Large intestine (tissue), 3 donors: ENCODE data around the gene ATP6V0E1. TPM values are rescaled to one million over a fixed set of nuclear protein-coding genes. Genes with fewer than 3 reads are reported as not detected.
"Not testable (repeated sequence)": the region's sequence is repeated elsewhere in the genome, so short reads cannot be mapped to it uniquely, and the experiment has no call there.

ENCODE experiments used
- DNase-seq, 2 donors: peaks; one replicate each; pipeline versions ENCODE4 v3.0.0 to v3.0.0-alpha.2; 2013
- H3K27ac ChIP-seq: one replicate; pipeline ENCODE4 v1.5.1; 2013; ENCODE audit warnings: low read length
- H3K27me3 ChIP-seq: 2 replicates; pipeline ENCODE4 v1.6.1; 2013; ENCODE audit warnings: low read length; ENCODE audit not compliant: control insufficient read depth, insufficient read depth
- H3K36me3 ChIP-seq: 2 replicates; pipeline ENCODE4 v1.6.1; 2013; ENCODE audit warnings: low read length; ENCODE audit not compliant: control insufficient read depth, insufficient read depth
- H3K4me1 ChIP-seq: one replicate; pipeline ENCODE4 v1.6.1; 2013; ENCODE audit warnings: low read length; ENCODE audit not compliant: control insufficient read depth, insufficient read depth
- H3K4me3 ChIP-seq: one replicate; pipeline ENCODE4 v1.5.1; 2013; ENCODE audit warnings: low read length
- H3K9me3 ChIP-seq: one replicate; pipeline ENCODE4 v1.6.1; 2013; ENCODE audit warnings: mild to moderate bottlenecking, low read depth, low read length, moderate library complexity; ENCODE audit not compliant: control insufficient read depth
- WGBS: methylation state at CpG from one replicate; pipeline ENCODE4 v1.1.5; 2013; ENCODE audit warnings: low lambda C conversion rate; ENCODE audit not compliant: insufficient coverage; 5-methylcytosine and 5-hydroxymethylcytosine counted together
- polyA plus RNA-seq: library from polyadenylated mRNA; unstranded; fragments of 120-200 nt; gene quantifications from one replicate; pipeline ENCODE4 v1.2.1, GENCODE V29; 2013

ATP6V0E1 gene
- polyA plus RNA-seq, 1 donor: 177 TPM

GRCh38 chr5:173015598-173016455 lies 32.3 kb downstream of the ATP6V0E1 start:
- Histone ChIP-seq H3K36me3 (peaks cover 3% of the 10 kb centered on the region), H3K4me3 (no peak overlapping the region), H3K9me3 (no peaks in the 10 kb centered on the region), H3K27ac (no peak overlapping the region), H3K4me1 (no peaks in the 10 kb centered on the region), H3K27me3 (no peaks in the 10 kb centered on the region)
- DNase-seq: no peak
- WGBS: no CpG with 5 or more reads among the region's 13 CpGs

GRCh38 chr5:173016598-173017046 lies 33.1 kb downstream of the ATP6V0E1 start:
- Histone ChIP-seq H3K4me3 (no peak overlapping the region), H3K4me1 (no peaks in the 10 kb centered on the region), H3K27me3 (no peaks in the 10 kb centered on the region), H3K36me3 (peaks cover 10% of the 10 kb centered on the region), H3K9me3 (no peaks in the 10 kb centered on the region), H3K27ac (no peak overlapping the region)
- DNase-seq: no peak
- no CpG with 5 or more reads among the region's 4 CpGs for WGBS

GRCh38 chr5:173017087-173017486 lies 33.5 kb downstream of the ATP6V0E1 start:
- H3K4me1 ChIP-seq, DNase-seq, H3K27me3 ChIP-seq, H3K27ac ChIP-seq, H3K9me3 ChIP-seq, H3K4me3 ChIP-seq: not testable (repeated sequence)
- WGBS: no CpG with 5 or more reads among the region's 15 CpGs
- peaks cover 13% of the 10 kb centered on the region for H3K36me3 ChIP-seq

- 85% methylated on average over 2 of the region's 4 CpGs for WGBS
- H3K27ac ChIP-seq: no peak overlapping the region
- no peaks in the 10 kb centered on the region for H3K4me1 ChIP-seq
Observed at GRCh38 chr5:173018358-173018757, 34.8 kb downstream of the ATP6V0E1 start.

GRCh38 chr5:173020154-173020581 lies 36.6 kb downstream of the ATP6V0E1 start:
- Histone ChIP-seq H3K9me3 (no peaks in the 10 kb centered on the region), H3K27ac (no peak overlapping the region), H3K36me3 (peaks cover 23% of the 10 kb centered on the region), H3K27me3 (no peaks in the 10 kb centered on the region), H3K4me1 (no peaks in the 10 kb centered on the region), H3K4me3 (no peak overlapping the region)
- DNase-seq: no peak
- 69% methylated on average over 2 of the region's 5 CpGs for WGBS

More at GRCh38 chr5:173018358-173018757, 34.8 kb downstream of the ATP6V0E1 start:
- Histone ChIP-seq H3K9me3 (no peaks in the 10 kb centered on the region), H3K27me3 (no peaks in the 10 kb centered on the region), H3K36me3 (peaks cover 23% of the 10 kb centered on the region), H3K4me3 (no peak overlapping the region)
- no peak for DNase-seq

- no peaks in the 10 kb centered on the region for H3K27me3 ChIP-seq
- no peak overlapping the region for H3K4me3 ChIP-seq
- H3K9me3 ChIP-seq: no peaks in the 10 kb centered on the region
- no CpG with 5 or more reads among the region's 9 CpGs for WGBS
- peaks cover 23% of the 10 kb centered on the region for H3K36me3 ChIP-seq
- H3K4me1 ChIP-seq: no peaks in the 10 kb centered on the region
- no peak overlapping the region for H3K27ac ChIP-seq
- no peak for DNase-seq
Observed at GRCh38 chr5:173020643-173021042, 37.1 kb downstream of the ATP6V0E1 start.

GRCh38 chr5:173025651-173026050 lies 42.1 kb downstream of the ATP6V0E1 start:
- no peaks in the 10 kb centered on the region for H3K4me1 ChIP-seq
- H3K4me3 ChIP-seq: no peak overlapping the region
- no peak for DNase-seq
- peaks cover 22% of the 10 kb centered on the region for H3K36me3 ChIP-seq
- H3K9me3 ChIP-seq: no peaks in the 10 kb centered on the region
- H3K27ac ChIP-seq: no peak overlapping the region
- WGBS: no CpG with 5 or more reads among the region's 6 CpGs
- H3K27me3 ChIP-seq: no peaks in the 10 kb centered on the region

- H3K4me1 ChIP-seq: no peaks in the 10 kb centered on the region
- H3K27me3 ChIP-seq: no peaks in the 10 kb centered on the region
- H3K9me3 ChIP-seq: no peaks in the 10 kb centered on the region
- H3K4me3 ChIP-seq: no peak overlapping the region
- no peak for DNase-seq
- peaks cover 2% of the 10 kb centered on the region for H3K36me3 ChIP-seq
- 40% methylated on average over 1 of the region's 7 CpGs for WGBS
- no peak overlapping the region for H3K27ac ChIP-seq
Observed at GRCh38 chr5:173027905-173028304, 44.3 kb downstream of the ATP6V0E1 start.

GRCh38 chr5:173028811-173029327 lies 45.3 kb downstream of the ATP6V0E1 start:
- Histone ChIP-seq H3K36me3 (peaks cover under 1% of the 10 kb centered on the region), H3K27me3 (no peaks in the 10 kb centered on the region), H3K4me3 (no peak overlapping the region), H3K27ac (no peak overlapping the region), H3K9me3 (no peaks in the 10 kb centered on the region), H3K4me1 (no peaks in the 10 kb centered on the region)
- no peak for DNase-seq
- WGBS: no CpG with 5 or more reads among the region's 4 CpGs

GRCh38 chr5:173029499-173029921 lies 45.9 kb downstream of the ATP6V0E1 start:
- DNase-seq: no peak
- H3K36me3 ChIP-seq: peaks cover 2% of the 10 kb centered on the region
- H3K4me1 ChIP-seq: no peaks in the 10 kb centered on the region
- WGBS: 32% methylated on average over 5 of the region's 5 CpGs
- H3K4me3 ChIP-seq: no peak overlapping the region
- peak overlapping the region; percentile 7 for H3K27ac ChIP-seq
- H3K9me3 ChIP-seq: no peaks in the 10 kb centered on the region
- H3K27me3 ChIP-seq: no peaks in the 10 kb centered on the region
